Prostate gland (tissue), 2 donors: Measurements from ENCODE around the gene G6PC2. TPM values are rescaled to one million over a fixed set of nuclear protein-coding genes. Genes with fewer than 3 reads are reported as not detected.

Experiments used
- DNase-seq: peaks from one replicate; pipeline ENCODE4 v3.0.0-alpha.2; 2019; ENCODE audit warnings: low spot score
- H3K27ac ChIP-seq, 2 donors: fragments of 200-600 bp; sonication (generic); 2 replicates each; pipeline ENCODE4 v1.5.1; 2017 to 2019
- H3K27me3 ChIP-seq: fragments of 200-600 bp; sonication (generic); replicated peaks from 2 replicates; pipeline ENCODE4 v1.5.1; 2019; ENCODE audit not compliant: insufficient read depth
- H3K36me3 ChIP-seq, 2 donors: fragments of 200-600 bp; sonication (generic); 1 replicate in 1 of 2; 2 replicates in 1 of 2; pipeline versions ENCODE4 v1.5.1 to v1.8.1; 2017 to 2019
- H3K4me1 ChIP-seq: fragments of 200-600 bp; sonication (generic); replicated peaks from 2 replicates; pipeline ENCODE4 v1.5.1; 2019
- H3K4me3 ChIP-seq, 2 donors: fragments of 200-600 bp; sonication (generic); 2 replicates each; pipeline ENCODE4 v1.5.1; 2017 to 2019
- H3K9me3 ChIP-seq: fragments of 200-600 bp; sonication (generic); 2 replicates; pipeline ENCODE4 v1.5.1; 2017
- POLR2A ChIP-seq: fragments of 450-650 bp; IDR thresholded peaks from one replicate; pipeline ENCODE4 v1.6.1; 2016; ENCODE audit warnings: antibody characterized with exemption, mild to moderate bottlenecking
- POLR2AphosphoS5 ChIP-seq: sonication (generic); formaldehyde crosslinking; IDR thresholded peaks from one replicate; pipeline ENCODE4 v1.6.1; 2017; ENCODE audit warnings: antibody characterized with exemption
- WGBS: methylation state at CpG from one replicate; pipeline ENCODE4 v1.1.5; 2018; 5-methylcytosine and 5-hydroxymethylcytosine counted together
- intact Hi-C: fragments of 100-400 bp; cut with DNase I; formaldehyde crosslinking; loops from one replicate; pipeline ENCODE4 v1.14.2; 2022
- total RNA-seq, 2 donors: library from RNA; depleted of rRNA; stranded (reverse); fragments of >200 nt; gene quantifications; one replicate each; pipeline ENCODE4 v1.1.0, GENCODE V29; 2016
- TF ChIP-seq, protein P1 (sequence below), 4 experiments: fragments of 200-600 bp in 2 of 4; fragments of 450-650 bp in 2 of 4; sonication (generic) in 2 of 4; IDR thresholded peaks; 1 replicate in 3 of 4; 2 replicates in 1 of 4; pipeline ENCODE4 v1.5.1; 2016 to 2019; ENCODE audit warnings: antibody characterized with exemption in 4 of 4, mild to moderate bottlenecking in 2 of 4, moderate library complexity in 2 of 4

G6PC2 gene
- total RNA-seq, 2 donors from 2014 or later, result not detected

DNA sequence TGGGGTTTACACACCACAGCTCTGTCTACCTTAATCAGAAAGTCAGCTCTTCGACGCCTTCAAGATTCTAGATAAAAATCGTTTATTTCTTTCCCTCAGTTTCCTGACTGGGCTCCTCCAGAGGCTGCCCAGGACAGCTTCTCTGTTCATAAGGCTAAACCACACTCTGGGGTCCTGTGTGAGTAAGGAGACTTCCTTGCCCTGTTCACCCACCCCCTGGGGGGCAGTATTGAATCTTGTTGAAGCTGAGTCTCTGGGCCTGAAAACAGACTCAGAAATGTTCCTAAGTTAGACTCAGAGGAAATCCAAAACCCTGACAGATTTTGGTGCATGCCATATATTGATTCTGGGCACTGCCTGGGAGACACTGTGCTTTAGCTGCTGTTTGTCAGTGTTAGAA lies 43.0 kb downstream of the G6PC2 start:
- H3K9me3 ChIP-seq, result no peaks in the 10 kb centered on the region
- peaks cover 2% of the 10 kb centered on the region for H3K27me3 ChIP-seq
- H3K4me3 ChIP-seq, result no peak overlapping the region
- TF ChIP-seq POLR2A (no peak), POLR2AphosphoS5 (no peak)
- TF ChIP-seq, protein P1, sequence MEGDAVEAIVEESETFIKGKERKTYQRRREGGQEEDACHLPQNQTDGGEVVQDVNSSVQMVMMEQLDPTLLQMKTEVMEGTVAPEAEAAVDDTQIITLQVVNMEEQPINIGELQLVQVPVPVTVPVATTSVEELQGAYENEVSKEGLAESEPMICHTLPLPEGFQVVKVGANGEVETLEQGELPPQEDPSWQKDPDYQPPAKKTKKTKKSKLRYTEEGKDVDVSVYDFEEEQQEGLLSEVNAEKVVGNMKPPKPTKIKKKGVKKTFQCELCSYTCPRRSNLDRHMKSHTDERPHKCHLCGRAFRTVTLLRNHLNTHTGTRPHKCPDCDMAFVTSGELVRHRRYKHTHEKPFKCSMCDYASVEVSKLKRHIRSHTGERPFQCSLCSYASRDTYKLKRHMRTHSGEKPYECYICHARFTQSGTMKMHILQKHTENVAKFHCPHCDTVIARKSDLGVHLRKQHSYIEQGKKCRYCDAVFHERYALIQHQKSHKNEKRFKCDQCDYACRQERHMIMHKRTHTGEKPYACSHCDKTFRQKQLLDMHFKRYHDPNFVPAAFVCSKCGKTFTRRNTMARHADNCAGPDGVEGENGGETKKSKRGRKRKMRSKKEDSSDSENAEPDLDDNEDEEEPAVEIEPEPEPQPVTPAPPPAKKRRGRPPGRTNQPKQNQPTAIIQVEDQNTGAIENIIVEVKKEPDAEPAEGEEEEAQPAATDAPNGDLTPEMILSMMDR (IDR thresholded peaks at IDR 0.05), result no peak
- H3K36me3 ChIP-seq, result no peaks in the 10 kb centered on the region
- H3K27ac ChIP-seq, result no peak overlapping the region
- DNase-seq, result no peak
- WGBS, result 81% methylated on average over 3 of the region's 3 CpGs
- intact Hi-C loops, result no loop called here
- H3K4me1 ChIP-seq, result no peaks in the 10 kb centered on the region

DNA sequence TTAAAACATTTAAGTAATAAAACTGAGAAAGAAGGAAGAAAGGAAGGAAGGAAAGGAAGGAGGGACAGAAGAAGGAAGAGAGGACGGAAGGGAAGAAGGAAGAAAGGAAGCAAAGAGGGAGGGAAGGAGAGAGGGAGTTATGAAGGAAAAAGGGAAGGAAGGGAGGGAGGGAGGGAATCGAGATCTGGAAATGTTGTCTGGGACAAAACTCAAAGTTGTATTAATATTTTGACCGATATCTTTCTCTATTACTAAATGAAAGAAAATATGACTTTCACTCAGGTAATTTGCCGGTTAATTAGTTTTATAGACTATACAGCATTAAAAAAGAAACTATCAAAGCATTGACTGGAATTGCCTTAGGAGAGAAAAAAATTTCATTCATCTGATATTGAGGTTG lies 44.4 kb downstream of the G6PC2 start:
- intact Hi-C loops, result no loop called here
- WGBS, result 74% methylated on average over 4 of the region's 4 CpGs

DNA sequence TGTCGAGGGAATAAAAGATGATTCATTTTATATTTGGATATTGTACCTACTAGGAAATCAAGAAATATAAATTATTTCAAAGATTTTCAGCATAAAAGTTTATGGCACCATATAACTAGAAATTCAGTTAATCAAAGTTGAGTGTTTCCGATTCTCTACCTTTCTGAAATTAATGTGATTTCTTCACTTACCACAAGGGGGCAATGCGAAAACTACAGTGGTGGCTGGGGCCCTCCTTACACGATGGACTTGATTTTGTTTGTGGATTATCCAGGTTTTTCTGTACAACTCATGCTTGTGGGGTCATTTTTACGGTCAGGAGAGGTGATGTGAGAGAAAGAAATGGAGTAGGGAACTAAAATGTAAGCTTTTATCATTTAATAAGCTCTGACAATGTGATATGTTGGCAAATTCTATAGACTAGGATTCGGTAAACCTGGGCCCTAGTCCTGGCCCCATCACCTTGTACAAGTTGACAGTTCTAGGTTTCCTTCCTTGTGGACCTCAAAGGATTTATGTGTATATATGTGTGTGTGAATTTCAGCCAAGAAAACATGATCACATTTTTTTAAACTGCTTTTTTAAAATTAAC lies 47.6 kb downstream of the G6PC2 start:
- Histone ChIP-seq H3K27ac (no peak overlapping the region), H3K4me3 (no peak overlapping the region), H3K27me3 (peaks cover 2% of the 10 kb centered on the region), H3K4me1 (no peaks in the 10 kb centered on the region), H3K9me3 (no peaks in the 10 kb centered on the region), H3K36me3 (no peaks in the 10 kb centered on the region)
- WGBS, result 64% methylated on average over 6 of the region's 6 CpGs
- intact Hi-C loops, result no loop called here
- no peak for DNase-seq
- TF ChIP-seq, protein P1 (IDR thresholded peaks at IDR 0.05), result peak in 2 of 4 experiments; percentile 18 to 40
- TF ChIP-seq POLR2AphosphoS5, result no peak
- TF ChIP-seq POLR2A, result no peak

More for the DNA sequence above, 44.4 kb downstream of the G6PC2 start:
- no peak overlapping the region for H3K27ac ChIP-seq
- peaks cover 2% of the 10 kb centered on the region for H3K27me3 ChIP-seq
- no peak for TF ChIP-seq POLR2A
- TF ChIP-seq, protein P1 (IDR thresholded peaks at IDR 0.05), result no peak
- no peak for DNase-seq
- no peaks in the 10 kb centered on the region for H3K4me1 ChIP-seq
- no peak overlapping the region for H3K4me3 ChIP-seq
- no peaks in the 10 kb centered on the region for H3K36me3 ChIP-seq
- no peaks in the 10 kb centered on the region for H3K9me3 ChIP-seq

DNA sequence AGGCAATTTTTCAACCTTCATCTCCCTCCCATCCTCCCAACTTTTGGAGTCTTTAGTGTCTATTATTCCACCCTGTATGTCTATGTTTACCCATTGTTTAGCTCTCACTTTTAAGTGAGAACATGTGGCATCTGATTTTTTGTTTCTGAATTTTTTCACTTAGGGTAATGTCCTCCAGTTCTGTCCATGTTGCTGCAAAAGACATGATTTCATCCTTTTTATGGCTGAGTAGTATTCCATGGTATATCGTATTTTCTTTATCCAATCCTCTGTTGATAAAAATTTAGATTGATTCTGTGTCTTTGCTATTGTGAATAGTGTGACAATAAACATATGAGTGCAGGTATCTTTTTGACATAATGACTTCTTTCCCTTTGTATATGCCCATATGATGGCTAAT lies 48.2 kb downstream of the G6PC2 start:
- H3K36me3 ChIP-seq, result no peaks in the 10 kb centered on the region
- H3K9me3 ChIP-seq, result no peaks in the 10 kb centered on the region
- no peak for DNase-seq
- intact Hi-C loops, result no loop called here
- WGBS, result 94% methylated on average over 1 of the region's 1 CpG
- TF ChIP-seq POLR2A, result no peak
- TF ChIP-seq POLR2AphosphoS5, result no peak
- TF ChIP-seq, protein P1 (IDR thresholded peaks at IDR 0.05), result no peak
- no peaks in the 10 kb centered on the region for H3K4me1 ChIP-seq
- H3K27me3 ChIP-seq, result peaks cover 2% of the 10 kb centered on the region
- no peak overlapping the region for H3K4me3 ChIP-seq
- H3K27ac ChIP-seq, result no peak overlapping the region

DNA sequence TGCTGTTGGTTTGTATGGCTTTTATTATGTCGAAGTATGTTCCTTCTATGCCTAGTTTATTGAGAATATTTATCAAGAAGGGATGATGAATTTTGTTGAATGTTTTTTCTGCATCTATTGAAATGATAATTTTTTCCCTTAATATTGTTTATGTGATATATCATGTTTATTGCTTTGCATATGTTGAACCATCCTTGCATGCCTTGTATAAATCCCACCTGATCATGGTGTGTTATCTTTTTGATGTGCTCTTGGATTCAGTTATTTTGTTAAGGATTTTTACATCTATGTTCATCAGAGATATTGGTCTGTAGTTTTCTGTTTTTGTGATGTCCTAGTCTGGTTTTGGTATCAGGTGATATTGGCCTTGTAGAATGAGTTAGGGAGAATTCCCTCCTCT lies 50.8 kb downstream of the G6PC2 start:
- H3K4me1 ChIP-seq, result no peaks in the 10 kb centered on the region
- no peak for TF ChIP-seq POLR2AphosphoS5
- TF ChIP-seq POLR2A, result no peak
- TF ChIP-seq, protein P1 (IDR thresholded peaks at IDR 0.05), result no peak
- DNase-seq, result no peak
- H3K4me3 ChIP-seq, result no peak overlapping the region
- WGBS, result 97% methylated on average over 1 of the region's 1 CpG
- intact Hi-C loops, result no loop called here
- H3K36me3 ChIP-seq, result no peaks in the 10 kb centered on the region
- no peak overlapping the region for H3K27ac ChIP-seq
- no peaks in the 10 kb centered on the region for H3K27me3 ChIP-seq
- H3K9me3 ChIP-seq, result no peaks in the 10 kb centered on the region
